HG03558 (cell line): ENCODE measurements around the gene ADAMTS3.

ENCODE experiments used
- ATAC-seq: cut with Tn5 transposase; IDR thresholded peaks from one replicate; pipeline ENCODE4 v1.9.1; 2021; ENCODE audit warnings: moderate number of reproducible peaks; ENCODE audit not compliant: unreplicated experiment; ENCODE audit errors: extremely low read depth

The ADAMTS3 gene

DNA sequence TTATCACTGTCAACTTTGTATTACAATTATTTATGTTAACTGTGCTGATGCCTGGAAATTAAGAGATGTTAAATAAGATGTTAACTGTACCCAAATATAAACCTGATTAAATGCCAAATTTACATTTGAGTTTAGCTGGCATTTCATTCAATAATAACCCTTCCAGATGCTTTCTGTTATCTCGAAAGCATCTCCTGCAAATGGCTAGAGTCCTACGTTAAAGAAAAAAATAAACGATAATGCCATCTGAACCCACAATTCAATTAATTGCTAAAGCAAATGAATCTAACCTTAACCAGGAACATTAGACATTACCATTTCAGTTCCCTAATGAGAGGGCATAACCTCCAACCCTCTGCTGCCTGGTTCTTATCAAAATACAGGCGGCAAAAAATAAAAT is 145.0 kb downstream of the ADAMTS3 start:
- ATAC-seq = no peak

DNA sequence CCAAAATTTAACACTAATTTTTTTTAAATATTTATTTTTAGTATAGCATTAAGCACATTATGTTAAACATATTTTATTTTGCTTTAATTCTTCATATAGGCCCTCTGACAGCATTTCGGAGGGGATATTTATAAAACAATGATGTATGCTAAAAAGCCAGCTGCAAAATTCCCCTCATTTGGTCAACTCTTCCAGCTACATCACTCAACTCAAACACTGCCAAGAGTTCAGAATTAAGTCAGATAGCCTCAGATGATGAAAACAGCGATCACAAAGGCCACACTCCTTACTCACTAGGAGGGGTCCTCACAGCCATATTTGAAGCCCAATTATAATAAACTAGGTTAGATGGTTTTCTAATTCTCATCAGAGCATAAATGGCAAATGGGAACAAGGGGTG is 146.6 kb downstream of the ADAMTS3 start:
- no peak for ATAC-seq

DNA sequence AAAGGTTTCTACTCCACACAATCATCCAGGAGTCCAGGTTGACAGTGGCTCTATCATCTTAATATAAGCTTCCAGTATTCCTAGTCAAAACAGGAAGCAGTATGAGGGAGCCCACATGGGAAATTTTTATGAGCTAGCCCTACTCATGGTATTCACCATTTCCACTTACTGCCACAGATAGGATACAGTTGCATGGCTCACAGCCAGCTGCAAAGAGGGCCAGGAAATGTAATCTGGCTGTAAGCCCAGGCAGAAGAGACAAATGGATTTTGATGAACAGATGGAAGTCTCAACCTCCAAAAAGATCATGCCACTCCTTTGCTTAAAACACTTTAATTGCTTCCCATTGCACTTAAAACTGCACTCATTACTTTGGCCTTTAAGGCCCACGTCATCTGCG is 150.6 kb downstream of the ADAMTS3 start:
- no peak for ATAC-seq

DNA sequence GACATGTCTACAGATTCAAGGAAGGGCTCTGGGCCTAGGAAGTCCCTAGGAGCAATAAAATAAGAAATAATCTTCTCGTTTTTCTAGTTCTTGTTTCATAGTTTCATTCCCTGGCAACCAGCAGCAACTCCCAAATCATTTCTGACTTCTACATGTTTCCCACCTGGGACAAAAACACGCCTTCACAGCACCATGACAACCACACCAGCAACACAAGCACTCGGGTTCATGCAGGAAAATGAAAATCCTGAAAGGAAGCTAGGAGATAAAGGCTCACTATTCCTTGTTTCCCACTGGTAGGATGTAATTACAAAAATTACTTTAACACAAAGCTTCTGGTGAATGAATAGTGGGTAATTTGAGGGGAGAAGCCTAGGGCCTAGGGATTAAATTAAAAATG is 158.9 kb downstream of the ADAMTS3 start:
- no peak for ATAC-seq

DNA sequence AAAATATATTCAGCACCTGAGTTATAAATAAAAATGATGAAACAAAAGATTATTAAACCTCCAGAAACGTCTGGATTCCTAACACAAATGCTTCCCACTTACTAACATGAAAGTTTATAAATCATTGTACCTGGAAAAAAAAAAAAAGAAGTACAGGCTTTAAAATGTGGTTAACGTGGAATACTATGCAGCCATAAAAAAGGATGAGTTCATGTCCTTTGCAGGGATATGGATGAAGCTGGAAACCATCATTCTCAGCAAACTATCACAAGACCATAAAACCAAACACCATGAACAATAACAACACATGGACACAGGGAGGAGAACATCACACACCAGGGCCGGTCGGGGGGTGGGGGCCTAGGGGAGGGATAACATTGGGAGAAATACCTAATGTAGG is 160.5 kb downstream of the ADAMTS3 start:
- no peak for ATAC-seq

DNA sequence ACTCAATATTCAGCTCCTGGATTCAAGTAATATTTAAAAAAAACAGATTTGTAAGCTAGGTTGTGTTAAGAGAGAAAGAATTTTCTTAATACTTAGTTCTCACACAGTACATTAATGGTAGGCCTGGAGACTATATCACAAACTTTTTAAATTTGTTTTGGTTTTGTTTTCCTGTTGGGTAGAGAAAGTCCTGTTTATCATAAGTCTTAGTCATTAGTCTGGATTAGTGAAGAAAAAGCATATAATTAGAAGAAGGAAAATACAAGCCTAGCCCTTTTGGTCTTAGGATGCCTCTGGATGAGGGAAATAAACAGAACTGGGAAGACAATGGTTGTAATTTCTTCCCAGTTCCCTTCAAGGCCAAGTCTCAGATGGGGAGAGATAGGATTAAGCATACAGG is 163.6 kb downstream of the ADAMTS3 start:
- ATAC-seq = no peak

DNA sequence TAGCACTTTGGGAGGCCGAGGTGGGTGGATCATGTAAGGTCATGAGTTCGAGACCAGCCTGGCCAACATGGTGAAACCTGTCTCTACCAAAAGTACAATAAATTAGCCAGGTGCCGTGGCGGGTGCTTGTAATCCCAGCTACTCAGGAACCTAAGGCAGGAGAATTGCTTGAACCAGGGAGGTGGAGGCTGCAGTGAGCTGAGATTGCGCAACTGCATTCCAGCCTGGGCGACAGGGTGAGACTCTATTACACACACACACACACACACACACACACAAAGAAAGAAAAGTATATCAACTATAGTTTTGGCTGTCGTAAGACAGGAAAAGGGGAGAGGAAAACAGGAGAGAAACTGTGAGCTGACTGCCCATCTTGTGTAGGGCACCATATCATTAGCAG is 171.7 kb downstream of the ADAMTS3 start:
- ATAC-seq = no peak

DNA sequence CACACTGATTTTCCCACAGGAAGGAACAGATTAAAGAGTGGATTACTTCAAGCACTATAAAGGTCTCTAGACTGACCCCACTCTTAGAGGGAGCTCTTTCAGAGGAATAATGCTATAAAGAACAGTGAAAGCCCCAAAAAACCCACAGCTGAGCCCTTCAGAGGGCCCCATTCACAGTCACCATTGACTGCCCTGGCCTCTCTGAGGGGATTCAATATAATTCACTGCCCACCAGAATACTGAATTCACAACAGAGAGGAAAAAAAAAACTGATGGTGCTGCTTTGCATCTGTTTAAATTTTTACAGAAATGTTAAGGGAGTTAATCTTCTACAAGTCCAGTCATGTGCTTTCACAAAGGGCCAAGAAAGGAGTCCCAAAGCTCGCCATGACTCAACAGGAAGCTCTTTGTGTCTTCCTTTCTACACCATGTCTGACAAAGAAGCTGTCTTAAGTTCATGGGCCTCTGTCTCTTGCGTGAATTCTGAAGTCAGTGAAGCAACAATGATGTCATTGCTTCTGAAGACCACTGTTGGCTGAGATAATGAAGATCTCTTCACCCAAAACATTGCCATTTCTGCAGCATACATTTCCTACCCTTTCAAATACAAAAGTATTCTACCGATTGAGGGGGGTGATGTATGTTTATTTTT is 174.9 kb downstream of the ADAMTS3 start:
- no peak for ATAC-seq

DNA sequence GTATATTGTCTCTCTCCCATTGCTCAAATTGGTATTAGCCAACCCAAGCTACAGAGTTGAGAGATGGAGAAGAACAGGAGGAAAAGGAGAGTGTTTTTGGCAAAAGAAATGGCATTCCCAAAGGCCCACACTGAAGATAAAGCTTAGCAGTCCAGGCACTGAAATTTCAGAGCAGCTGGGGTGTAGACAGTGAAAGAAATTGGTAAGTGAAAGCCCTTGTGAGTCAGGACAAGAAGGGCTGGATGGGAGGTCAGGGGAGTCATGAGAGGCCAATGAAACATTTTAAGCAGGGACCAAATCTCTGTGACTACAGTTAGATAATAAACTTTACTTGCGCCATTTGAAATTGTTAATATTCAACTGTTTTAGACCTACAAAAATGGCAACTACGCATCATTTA is 177.7 kb downstream of the ADAMTS3 start:
- no peak for ATAC-seq

DNA sequence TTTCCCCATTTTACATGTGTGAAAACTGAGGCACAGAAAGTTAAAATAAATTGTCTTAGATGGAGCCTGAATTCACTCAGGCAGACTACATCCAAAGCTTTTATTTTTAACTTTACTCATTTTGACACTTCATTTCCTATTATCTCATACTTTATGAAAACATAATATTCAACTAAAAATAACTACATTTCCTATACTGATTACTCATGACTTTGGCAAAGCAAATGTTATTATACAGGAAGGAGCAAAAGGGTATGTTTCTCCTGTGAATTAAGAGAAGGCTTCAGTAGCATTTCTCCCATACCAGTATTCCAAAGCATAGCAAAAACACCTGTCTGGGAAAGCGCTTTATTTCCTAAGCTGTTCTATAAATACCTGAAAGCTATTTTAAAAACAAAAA is 178.6 kb downstream of the ADAMTS3 start:
- no peak for ATAC-seq

DNA sequence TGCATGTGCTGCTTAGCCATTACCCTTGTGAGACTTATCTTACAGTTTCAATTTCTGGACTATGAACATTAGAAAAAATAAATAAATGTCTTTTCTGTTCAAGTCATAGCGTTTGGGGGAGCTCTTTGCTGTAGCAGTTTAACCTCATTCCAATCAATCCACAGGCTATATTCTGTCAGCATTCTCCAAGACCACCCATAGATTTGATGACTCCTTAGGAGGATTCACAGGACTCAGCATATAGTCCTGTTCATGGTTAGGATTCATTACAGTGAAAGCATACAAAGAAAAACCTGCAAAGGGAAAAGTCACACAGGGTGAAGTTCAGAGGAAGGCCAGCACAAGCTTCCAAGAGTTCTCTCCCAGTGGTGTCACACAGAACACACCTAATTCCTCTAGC is 180.5 kb downstream of the ADAMTS3 start:
- no peak for ATAC-seq

DNA sequence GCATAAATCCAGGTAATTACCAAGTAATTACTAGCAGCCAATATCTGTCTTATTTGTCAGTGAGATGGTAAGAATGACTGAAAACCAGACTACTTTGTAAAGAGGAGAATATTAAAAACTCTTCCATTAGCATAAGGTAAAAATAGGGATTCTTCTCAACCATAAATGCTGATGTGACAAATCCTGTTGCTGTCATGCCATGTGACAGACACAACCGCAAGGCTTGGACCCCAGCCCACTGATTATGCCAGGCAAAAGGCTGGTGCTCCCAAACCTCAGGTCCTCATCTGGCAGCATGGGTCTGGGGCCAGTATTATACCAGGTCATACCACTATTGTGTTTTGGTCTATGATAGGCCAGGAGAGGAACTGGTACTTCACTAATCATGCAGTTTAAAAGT is 181.1 kb downstream of the ADAMTS3 start:
- no peak for ATAC-seq

DNA sequence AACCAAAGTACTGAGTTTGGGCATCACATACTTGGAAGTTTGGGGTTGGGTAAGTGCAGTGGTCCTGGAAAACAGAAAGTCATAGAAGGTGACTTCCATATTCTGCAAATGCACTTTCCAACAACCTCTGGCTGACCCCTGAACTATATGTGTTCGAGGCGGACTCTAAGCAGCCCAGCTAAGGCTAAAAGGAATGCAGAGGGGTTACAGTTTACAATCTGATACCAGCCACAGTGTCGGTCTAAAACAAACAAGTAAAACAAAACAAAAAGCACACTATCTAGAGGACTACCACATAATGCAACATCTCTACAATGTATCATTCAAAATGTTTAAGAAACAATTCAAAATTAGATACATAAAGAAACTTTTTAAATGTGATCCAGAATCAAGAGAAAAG is 185.6 kb downstream of the ADAMTS3 start:
- ATAC-seq = no peak

DNA sequence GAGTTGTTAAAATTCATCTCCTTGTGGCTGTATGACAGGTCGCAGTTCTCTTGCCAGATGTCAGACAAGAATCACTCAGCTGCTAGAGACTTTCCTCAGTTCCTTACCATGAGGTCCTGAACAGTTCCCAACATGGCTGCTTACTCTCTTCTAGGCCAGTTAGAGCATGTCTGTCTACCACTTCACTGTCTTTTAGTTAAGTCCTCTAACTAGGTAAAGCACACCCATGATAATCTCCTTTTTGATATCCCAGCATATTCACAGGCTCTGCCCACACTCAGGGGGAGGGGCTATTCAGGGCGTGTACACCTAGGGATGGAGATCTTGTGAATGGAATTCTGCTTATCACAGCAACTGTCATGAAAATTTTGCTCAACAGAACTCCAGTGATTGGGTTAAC is 190.1 kb downstream of the ADAMTS3 start:
- ATAC-seq = no peak

DNA sequence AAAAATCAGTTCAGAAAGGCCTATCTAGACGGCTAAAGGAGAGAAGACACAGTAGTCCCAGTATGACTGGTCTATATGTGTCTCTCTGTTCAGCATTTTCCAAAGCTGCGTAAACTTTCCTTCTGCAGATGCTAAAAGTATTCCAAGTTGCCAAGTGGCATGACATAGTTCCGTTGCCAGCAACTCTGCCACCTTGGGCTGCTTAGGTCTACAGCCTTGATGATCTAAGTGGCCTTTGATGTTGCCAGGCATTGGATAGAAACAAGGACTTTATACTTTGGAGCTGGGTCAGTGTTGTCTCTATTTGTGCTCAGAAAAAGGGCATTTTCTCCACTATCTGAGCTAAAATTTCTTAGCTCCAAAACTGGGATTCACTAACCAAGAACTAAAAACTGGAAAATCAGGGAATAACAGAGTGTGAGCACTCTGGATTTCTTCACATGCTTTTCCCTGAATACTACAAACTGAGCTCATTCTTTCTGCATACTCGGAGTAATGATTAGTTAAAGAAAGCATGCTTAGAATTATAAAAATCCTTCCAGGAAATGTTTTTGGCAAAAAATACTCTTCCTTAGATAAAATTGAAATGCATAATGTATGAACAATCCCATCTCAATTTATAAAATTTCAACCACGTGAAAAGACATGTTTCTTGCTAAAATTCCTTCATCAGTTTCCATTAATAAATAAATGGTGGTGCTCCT is 191.4 kb downstream of the ADAMTS3 start:
- no peak for ATAC-seq

DNA sequence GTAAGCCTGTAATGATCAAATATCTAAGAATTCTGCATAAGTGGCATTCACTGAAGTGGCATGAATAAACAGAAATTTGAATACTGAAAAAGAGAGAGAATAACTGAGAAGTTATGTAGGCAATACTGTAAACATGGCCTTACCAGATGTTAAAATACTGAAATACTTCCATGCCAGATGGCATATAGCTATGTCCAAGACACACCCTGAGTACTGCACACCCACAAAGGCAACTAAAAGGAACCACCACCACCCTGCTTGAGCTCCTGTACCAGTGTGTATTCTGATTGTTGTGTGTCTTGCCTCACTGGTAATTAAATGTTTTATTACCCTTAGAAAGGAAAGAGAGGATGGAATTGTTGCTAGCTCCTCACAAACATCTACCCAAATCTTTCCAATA is 192.1 kb downstream of the ADAMTS3 start:
- ATAC-seq = no peak

DNA sequence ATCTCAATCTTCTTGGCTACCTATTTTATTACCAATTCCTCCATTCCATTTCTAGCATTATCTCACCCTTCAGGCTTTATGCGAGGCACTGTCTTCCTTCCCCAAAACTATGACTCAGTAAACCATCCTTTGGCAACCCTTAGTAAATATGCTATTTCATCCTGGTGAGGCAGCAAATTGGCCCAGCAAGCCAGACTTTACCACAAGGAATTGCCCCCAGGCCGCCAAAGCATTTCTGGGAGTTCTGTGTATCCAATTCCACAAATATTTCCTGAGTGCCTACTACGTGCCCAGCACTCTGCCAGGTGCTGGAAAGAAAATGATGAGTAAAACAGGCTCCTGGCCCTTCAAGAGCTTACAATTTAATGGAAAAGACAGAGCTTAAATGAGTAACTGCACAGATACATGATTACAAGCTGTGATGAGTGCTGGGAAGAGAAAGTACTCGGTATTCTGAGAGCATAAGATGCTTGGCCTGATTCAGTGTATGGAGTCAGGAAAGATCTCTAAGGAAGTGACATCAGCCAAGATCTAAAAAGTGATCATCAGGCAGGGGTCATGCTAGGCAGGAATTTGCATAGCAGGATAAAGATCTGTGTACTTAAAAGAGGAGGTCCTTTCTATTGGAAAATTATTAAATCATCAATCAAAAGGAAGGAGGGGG is 193.8 kb downstream of the ADAMTS3 start:
- ATAC-seq = no peak

DNA sequence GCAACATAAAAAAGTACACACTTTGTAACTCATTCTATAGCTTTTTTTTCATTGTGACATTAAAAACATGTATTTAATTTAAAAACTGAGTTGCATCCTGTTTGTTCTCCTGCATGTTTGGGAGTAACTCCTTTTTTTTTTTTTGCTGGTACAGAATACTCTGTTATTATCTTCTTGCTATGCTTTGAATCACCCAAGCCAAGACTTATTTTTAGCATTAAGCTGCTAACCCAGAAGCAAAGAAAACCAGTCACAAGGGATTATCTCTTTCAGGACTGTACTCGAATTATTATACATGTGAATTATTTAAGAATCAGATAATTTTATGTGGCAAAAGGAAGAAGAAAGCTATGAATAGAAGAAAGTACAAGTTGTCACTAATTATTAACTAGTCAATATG is 194.9 kb downstream of the ADAMTS3 start:
- ATAC-seq = no peak

DNA sequence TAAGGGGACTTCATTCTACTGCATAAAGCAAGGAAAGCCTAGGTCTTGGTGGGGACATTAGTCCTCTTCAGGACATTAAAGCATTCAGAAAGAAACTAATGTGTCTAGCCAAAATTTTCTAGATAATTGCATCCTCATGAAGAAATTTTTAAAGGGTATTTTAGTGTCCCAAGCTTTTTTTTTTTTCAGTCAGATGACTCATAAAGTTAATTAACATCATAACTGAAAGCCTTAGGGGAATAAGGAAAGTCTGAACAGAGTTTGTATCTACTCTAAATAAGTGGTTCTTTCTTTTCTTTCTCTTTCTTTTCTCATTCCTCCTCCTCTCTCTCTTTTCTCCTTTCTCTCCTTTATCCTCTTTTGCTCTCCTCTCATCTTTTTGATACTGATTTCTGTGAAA is 202.4 kb downstream of the ADAMTS3 start:
- no peak for ATAC-seq

DNA sequence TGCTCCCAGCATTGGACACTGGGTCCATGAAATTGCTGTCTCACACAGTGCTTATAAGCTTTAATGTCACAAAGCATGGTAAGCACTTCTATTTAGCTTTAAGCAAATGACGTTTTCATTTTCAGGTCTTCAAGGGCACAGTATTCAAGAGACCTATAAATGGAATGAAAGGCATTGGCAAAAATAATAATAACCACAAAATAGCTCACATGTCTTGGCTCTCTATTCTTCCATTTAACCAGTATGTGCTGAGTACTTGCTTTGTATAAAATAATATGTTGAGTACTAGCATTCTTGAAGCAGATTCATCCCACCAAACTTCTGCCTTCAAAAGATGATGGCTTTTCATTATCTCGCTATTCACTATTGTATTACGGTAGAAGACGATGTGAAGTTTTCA is 203.0 kb downstream of the ADAMTS3 start:
- no peak for ATAC-seq

DNA sequence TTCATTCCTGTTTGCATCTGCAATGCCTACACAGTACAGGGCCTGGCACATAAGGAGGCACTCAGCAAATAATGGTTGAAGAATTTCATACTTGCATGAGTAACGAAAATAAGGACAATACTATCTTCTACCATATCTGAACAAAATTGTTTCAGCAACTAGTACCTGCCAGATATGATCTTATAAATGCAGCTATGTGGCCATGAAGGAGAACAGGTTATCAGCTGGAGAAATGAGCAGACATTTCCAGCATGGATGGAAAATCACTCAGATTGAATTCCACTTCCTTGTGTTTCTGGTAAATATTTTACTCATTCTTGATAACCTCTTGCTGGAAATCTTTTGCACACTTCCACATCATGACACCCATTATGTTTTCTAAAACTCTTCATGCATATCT is 204.0 kb downstream of the ADAMTS3 start:
- ATAC-seq = no peak

DNA sequence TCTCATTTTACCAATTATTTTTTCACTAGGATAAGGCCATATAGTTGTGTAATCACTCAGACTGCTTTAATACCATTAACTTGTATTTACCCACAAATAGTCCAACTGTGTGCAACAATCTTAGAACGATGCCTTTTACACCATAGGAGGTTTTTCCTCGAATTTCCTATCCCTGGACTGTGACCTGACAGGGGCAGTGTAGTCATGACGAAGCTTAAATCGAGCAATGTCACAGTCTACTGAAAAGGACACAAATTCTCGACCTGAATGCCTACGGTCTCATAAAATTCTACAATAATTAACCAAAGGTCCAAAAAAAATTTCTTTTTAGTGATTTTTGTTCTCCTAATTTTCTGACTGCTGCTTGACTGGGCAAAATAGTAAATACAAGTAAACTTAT is 208.9 kb downstream of the ADAMTS3 start:
- no peak for ATAC-seq
